ENCODE data around the gene METTL9.

GRCh38 chr16:21565507-21565860 is 33.9 kb upstream of the METTL9 start:
- no peak for TF ChIP-seq ZFP36 (IDR thresholded peaks at IDR 0.05; ENCODE audit: low read depth, low read length, partially characterized antibody)
- TF ChIP-seq XRCC4 (IDR thresholded peaks at IDR 0.05; ENCODE audit: extremely low read depth, insufficient read depth, insufficient read length), result no peak
- TF ChIP-seq ZNF239 (CRISPR knock-in tag; IDR thresholded peaks at IDR 0.05), result no peak
- TF ChIP-seq TEAD2 (tag; IDR thresholded peaks at IDR 0.05), result no peak
- no peak for TF ChIP-seq HMGXB4 (CRISPR knock-in tag; IDR thresholded peaks at IDR 0.05)

Data from K562 (cell line).